ENCODE data around the gene FBXW4.

FBXW4 gene

GRCh38 chr10:101669181-101669580 lies 25.8 kb downstream of the FBXW4 start:
- H3K4me1 ChIP-seq (ENCODE audit: low read depth, poor library complexity, severe bottlenecking): no peaks in the 10 kb centered on the region
- no peaks in the 10 kb centered on the region; the same call in 1 of the 2 replicates for H3K36me3 ChIP-seq (ENCODE audit: insufficient read depth)
- H3K4me2 ChIP-seq: no peak overlapping the region
- no peak overlapping the region for H3K27ac ChIP-seq
- no peaks in the 10 kb centered on the region for H3K27me3 ChIP-seq (ENCODE audit: insufficient read depth, low read depth)
- no peak overlapping the region for H3K4me3 ChIP-seq (IDR thresholded peaks at IDR 0.05; ENCODE audit: insufficient read depth, low read depth, low read length)
- no peak for TF ChIP-seq CTCF (conservative IDR thresholded peaks at IDR 0.05; ENCODE audit: low read depth, low read length)
- no peak overlapping the region for H3K9ac ChIP-seq
- H4K20me1 ChIP-seq (ENCODE audit: insufficient read depth): no peaks in the 10 kb centered on the region
- H3K79me2 ChIP-seq (ENCODE audit: insufficient read depth, low read depth): no peaks in the 10 kb centered on the region
- H2AFZ ChIP-seq (ENCODE audit: low read depth): no peak overlapping the region

- no peak overlapping the region for H3K27ac ChIP-seq
- TF ChIP-seq CTCF (conservative IDR thresholded peaks at IDR 0.05; ENCODE audit: low read depth, low read length): no peak
- no peaks in the 10 kb centered on the region for H3K27me3 ChIP-seq (ENCODE audit: insufficient read depth, low read depth)
- no peaks in the 10 kb centered on the region; the same call in 1 of the 2 replicates for H3K36me3 ChIP-seq (ENCODE audit: insufficient read depth)
- no peak overlapping the region for H3K4me3 ChIP-seq (IDR thresholded peaks at IDR 0.05; ENCODE audit: insufficient read depth, low read depth, low read length)
- no peak overlapping the region for H2AFZ ChIP-seq (ENCODE audit: low read depth)
- H3K4me2 ChIP-seq: no peak overlapping the region
- H4K20me1 ChIP-seq (ENCODE audit: insufficient read depth): no peaks in the 10 kb centered on the region
- no peaks in the 10 kb centered on the region for H3K79me2 ChIP-seq (ENCODE audit: insufficient read depth, low read depth)
- no peak overlapping the region for H3K9ac ChIP-seq
- H3K4me1 ChIP-seq (ENCODE audit: low read depth, poor library complexity, severe bottlenecking): no peaks in the 10 kb centered on the region
Observed at GRCh38 chr10:101668566-101668965, 26.4 kb downstream of the FBXW4 start.

- Histone ChIP-seq H3K36me3 (ENCODE audit: insufficient read depth) (no peaks in the 10 kb centered on the region; the same call in 1 of the 2 replicates), H3K27ac (no peak overlapping the region), H3K9ac (no peak overlapping the region), H3K4me3 (IDR thresholded peaks at IDR 0.05; ENCODE audit: insufficient read depth, low read depth, low read length) (no peak overlapping the region), H3K4me2 (no peak overlapping the region), H3K27me3 (ENCODE audit: insufficient read depth, low read depth) (no peaks in the 10 kb centered on the region), H3K4me1 (ENCODE audit: low read depth, poor library complexity, severe bottlenecking) (no peaks in the 10 kb centered on the region), H3K79me2 (ENCODE audit: insufficient read depth, low read depth) (no peaks in the 10 kb centered on the region), H2AFZ (ENCODE audit: low read depth) (no peak overlapping the region), H4K20me1 (ENCODE audit: insufficient read depth) (no peaks in the 10 kb centered on the region)
- TF ChIP-seq CTCF (conservative IDR thresholded peaks at IDR 0.05; ENCODE audit: low read depth, low read length): no peak
Observed at GRCh38 chr10:101666083-101666482, 28.9 kb downstream of the FBXW4 start.

- no peaks in the 10 kb centered on the region for H3K79me2 ChIP-seq (ENCODE audit: insufficient read depth, low read depth)
- H4K20me1 ChIP-seq (ENCODE audit: insufficient read depth): no peaks in the 10 kb centered on the region
- H3K27ac ChIP-seq: no peak overlapping the region
- no peaks in the 10 kb centered on the region for H3K4me1 ChIP-seq (ENCODE audit: low read depth, poor library complexity, severe bottlenecking)
- TF ChIP-seq CTCF (conservative IDR thresholded peaks at IDR 0.05; ENCODE audit: low read depth, low read length): no peak
- no peaks in the 10 kb centered on the region for H3K27me3 ChIP-seq (ENCODE audit: insufficient read depth, low read depth)
- H2AFZ ChIP-seq (ENCODE audit: low read depth): no peak overlapping the region
- no peak overlapping the region for H3K4me3 ChIP-seq (IDR thresholded peaks at IDR 0.05; ENCODE audit: insufficient read depth, low read depth, low read length)
- no peaks in the 10 kb centered on the region for H3K36me3 ChIP-seq (ENCODE audit: insufficient read depth)
- H3K9ac ChIP-seq: no peak overlapping the region
- H3K4me2 ChIP-seq: no peak overlapping the region
Observed at GRCh38 chr10:101663097-101663496, 31.9 kb downstream of the FBXW4 start.

All from KMS-11 (cell line).